Muscle of leg (tissue), 11 donors: ENCODE measurements around the gene GNG12. TPM values are rescaled to one million over a fixed set of nuclear protein-coding genes. Genes with fewer than 3 reads are reported as not detected.

Experiments
- DNase-seq: peaks from one replicate; pipeline ENCODE4 v3.0.0; 2013
- H3K27ac ChIP-seq: one replicate; pipeline ENCODE4 v1.5.1; 2013; ENCODE audit warnings: mild to moderate bottlenecking, low read length, control low read depth
- H3K27me3 ChIP-seq: one replicate; pipeline ENCODE4 v1.6.1; 2013; ENCODE audit warnings: low read length; ENCODE audit not compliant: control insufficient read depth, insufficient read depth
- H3K36me3 ChIP-seq: one replicate; pipeline ENCODE4 v1.6.1; 2013; ENCODE audit warnings: low read length; ENCODE audit not compliant: control insufficient read depth, insufficient read depth
- H3K4me1 ChIP-seq: one replicate; pipeline ENCODE4 v1.6.1; 2013; ENCODE audit warnings: low read length; ENCODE audit not compliant: control insufficient read depth, insufficient read depth
- H3K4me3 ChIP-seq: one replicate; pipeline ENCODE4 v1.5.1; 2013; ENCODE audit warnings: low read length, control low read depth
- H3K9me3 ChIP-seq: replicated peaks from 2 replicates; pipeline ENCODE4 v1.6.1; 2013; ENCODE audit warnings: low read depth, low read length; ENCODE audit not compliant: control insufficient read depth
- WGBS: methylation state at CpG from one replicate; pipeline ENCODE4 v1.1.5; 2013; ENCODE audit warnings: missing lambda C conversion rate; ENCODE audit not compliant: insufficient coverage; 5-methylcytosine and 5-hydroxymethylcytosine counted together
- polyA plus RNA-seq, 8 donors: library from polyadenylated mRNA; unstranded; fragments of 120-200 nt; gene quantifications; one replicate each; pipeline versions ENCODE4 v1.2.1 to v1.2.3, GENCODE V29; 2013; ENCODE audit warnings: inconsistent platforms in 1 of 8, low replicate concordance in 1 of 8; ENCODE audit not compliant: insufficient read length in 8 of 8, insufficient read depth in 1 of 8
- total RNA-seq: library from RNA; stranded (reverse); fragments of 120-200 nt; gene quantifications from one replicate; pipeline ENCODE4 v1.2.4, GENCODE V29; 2013

GNG12 gene
- total and polyA plus RNA-seq, 9 donors: 32.7 to 62.4 (median 42.9) TPM

DNA sequence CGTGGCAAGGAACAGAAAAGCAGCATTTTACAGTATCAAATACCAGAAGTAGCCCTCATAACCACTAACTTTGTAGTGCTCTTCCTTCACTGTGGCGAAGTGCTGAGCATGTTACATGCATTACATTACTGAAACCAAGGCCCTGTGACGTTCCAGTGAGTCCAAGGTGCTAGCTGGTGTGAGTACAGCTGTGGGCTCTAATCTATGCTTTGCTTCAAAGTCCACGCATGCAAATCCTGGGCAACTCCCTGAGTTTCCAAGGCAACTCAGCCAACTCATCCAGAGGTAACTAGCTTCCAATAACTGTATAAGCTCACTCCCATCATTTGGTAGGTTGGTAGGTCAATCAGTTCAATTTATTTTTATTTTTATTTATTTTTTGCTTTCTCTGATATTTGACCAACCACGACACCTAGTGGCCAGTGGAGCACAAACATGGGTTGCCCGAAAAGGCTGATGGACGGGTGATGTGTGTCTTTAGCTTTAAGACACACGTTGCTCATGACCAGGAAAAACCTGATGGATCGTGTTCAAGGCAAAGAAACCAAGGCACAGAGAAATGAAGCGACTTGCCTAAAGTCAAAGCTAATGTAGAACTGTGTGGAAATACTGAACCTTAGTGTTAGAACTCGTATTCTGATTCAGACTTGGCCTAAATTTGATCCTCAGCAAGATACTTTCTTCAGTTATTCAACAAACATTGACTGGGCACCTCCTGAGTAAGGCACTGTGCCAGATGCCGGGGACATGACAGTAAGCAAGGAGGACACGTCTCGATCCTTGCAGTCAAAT lies 73.0 kb downstream of the GNG12 start:
- peak; percentile 75 for DNase-seq
- H3K27ac ChIP-seq: peak overlapping the region; percentile 25

DNA sequence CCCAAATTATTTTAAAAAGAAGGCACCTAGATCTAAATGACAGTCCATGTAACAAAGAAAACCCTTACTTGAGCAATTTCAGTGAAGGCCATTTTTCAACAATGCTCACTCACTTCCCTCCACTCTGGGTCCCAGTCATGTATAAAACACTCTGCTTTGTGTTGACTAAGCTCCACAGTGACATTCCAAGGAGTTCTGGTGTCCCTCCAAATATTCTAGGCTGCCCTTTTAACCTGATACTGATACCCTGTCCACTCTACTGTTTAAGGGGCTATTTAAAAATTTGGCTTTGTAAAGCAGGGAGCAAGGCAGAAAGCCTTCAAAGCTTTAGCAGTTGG lies 73.6 kb downstream of the GNG12 start:
- Histone ChIP-seq H3K9me3 (no peaks in the 10 kb centered on the region), H3K36me3 (no peaks in the 10 kb centered on the region), H3K4me3 (no peak overlapping the region), H3K27ac (peak overlapping the region; percentile 25), H3K4me1 (peaks cover 11% of the 10 kb centered on the region), H3K27me3 (no peaks in the 10 kb centered on the region)
- DNase-seq: no peak

More for the DNA sequence above, 73.0 kb downstream of the GNG12 start:
- no peaks in the 10 kb centered on the region for H3K9me3 ChIP-seq
- no peaks in the 10 kb centered on the region for H3K27me3 ChIP-seq
- H3K4me1 ChIP-seq: peaks cover 11% of the 10 kb centered on the region
- WGBS: 21% methylated on average over 7 of the region's 14 CpGs
- no peak overlapping the region for H3K4me3 ChIP-seq
- no peaks in the 10 kb centered on the region for H3K36me3 ChIP-seq

DNA sequence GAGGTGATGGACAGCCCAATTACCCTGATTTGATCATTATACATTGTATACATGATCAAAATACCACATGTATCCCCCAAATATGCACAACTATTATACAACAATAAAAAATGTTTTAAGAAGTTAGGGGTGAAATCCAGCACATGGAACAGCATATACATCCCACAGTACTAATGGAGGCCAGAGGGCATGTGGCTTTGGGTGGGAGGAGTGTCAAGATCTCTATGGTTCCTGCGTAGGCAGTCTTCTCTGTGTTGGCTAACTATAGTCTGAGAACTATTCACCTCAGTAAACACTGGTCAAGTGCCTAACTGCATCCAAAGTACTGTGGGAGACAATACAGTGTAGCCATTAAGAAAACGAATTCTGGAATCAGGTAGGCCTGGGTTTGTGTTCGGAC lies 74.2 kb downstream of the GNG12 start:
- Histone ChIP-seq H3K4me1 (peaks cover 13% of the 10 kb centered on the region), H3K4me3 (no peak overlapping the region), H3K36me3 (no peaks in the 10 kb centered on the region), H3K9me3 (no peaks in the 10 kb centered on the region), H3K27ac (no peak overlapping the region), H3K27me3 (no peaks in the 10 kb centered on the region)
- 100% methylated on average over 1 of the region's 3 CpGs for WGBS
- DNase-seq: no peak

DNA sequence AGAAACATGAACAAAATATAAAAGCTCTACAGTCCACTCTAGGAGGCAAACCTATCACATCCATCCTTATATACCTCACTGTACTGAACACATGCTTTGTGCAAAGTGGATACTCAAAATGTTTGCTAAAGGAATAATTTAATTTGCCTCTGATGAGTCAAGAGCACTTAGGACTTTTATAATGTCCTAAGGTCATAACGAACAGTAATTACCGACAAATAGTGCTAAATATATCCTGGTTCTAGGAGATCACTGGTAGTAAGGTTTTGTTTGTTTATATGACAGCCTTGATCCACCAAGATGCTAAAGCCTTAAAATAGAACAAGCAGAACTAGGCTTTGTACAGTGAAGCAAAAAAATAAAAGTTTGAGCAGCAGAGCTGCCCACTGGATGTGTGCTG lies 77.6 kb downstream of the GNG12 start:
- Histone ChIP-seq H3K4me3 (no peak overlapping the region), H3K36me3 (no peaks in the 10 kb centered on the region), H3K27ac (no peak overlapping the region), H3K27me3 (no peaks in the 10 kb centered on the region), H3K9me3 (no peaks in the 10 kb centered on the region), H3K4me1 (peaks cover 17% of the 10 kb centered on the region)
- WGBS: no CpG with 5 or more reads among the region's 2 CpGs
- DNase-seq: no peak

DNA sequence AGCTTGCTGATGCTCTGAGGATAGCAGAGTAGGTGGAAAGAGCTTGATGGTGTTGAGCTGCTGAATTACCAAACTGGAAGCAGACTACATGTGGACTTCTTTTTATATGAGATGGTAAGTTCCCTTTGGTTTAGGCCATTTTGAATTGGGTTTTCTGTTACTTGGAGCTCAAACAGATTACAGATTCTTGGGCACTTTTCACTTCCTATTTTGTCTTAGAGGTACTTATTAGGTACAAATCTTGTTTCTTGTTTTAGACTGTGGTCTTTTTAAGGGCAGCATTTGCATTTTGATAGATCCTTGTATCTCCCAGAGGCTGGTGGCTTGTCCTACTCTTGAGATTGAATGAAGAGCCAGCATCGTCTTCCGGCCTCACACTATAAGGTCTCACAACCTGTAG lies 78.1 kb downstream of the GNG12 start:
- WGBS: no CpG with 5 or more reads among the region's 2 CpGs
- peaks cover 18% of the 10 kb centered on the region for H3K4me1 ChIP-seq
- no peaks in the 10 kb centered on the region for H3K36me3 ChIP-seq
- no peaks in the 10 kb centered on the region for H3K9me3 ChIP-seq
- DNase-seq: no peak
- H3K27me3 ChIP-seq: no peaks in the 10 kb centered on the region
- no peak overlapping the region for H3K4me3 ChIP-seq
- no peak overlapping the region for H3K27ac ChIP-seq

DNA sequence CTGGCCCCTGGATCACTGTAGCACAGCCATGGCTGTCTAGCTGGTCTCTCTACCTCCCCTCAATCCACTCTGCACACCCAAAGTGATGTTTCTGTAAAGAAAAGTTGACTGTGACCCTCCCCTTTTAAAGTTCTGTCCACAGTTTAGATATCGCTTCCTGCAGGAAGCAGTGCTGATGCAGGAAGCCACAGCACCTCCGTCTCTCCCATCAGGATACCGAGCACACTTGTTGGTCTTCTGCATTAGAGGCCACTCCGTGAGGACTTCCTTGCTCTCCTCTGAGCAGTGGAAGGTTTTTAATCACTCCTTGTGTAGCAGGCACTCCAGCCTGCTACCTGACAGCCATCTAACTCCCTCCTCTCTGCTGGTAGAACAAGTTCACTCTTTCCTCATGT lies 78.7 kb downstream of the GNG12 start:
- 86% methylated on average over 4 of the region's 4 CpGs for WGBS
- Histone ChIP-seq H3K27me3 (no peaks in the 10 kb centered on the region), H3K4me1 (peaks cover 19% of the 10 kb centered on the region), H3K4me3 (no peak overlapping the region), H3K9me3 (no peaks in the 10 kb centered on the region), H3K27ac (no peak overlapping the region), H3K36me3 (no peaks in the 10 kb centered on the region)
- no peak for DNase-seq

DNA sequence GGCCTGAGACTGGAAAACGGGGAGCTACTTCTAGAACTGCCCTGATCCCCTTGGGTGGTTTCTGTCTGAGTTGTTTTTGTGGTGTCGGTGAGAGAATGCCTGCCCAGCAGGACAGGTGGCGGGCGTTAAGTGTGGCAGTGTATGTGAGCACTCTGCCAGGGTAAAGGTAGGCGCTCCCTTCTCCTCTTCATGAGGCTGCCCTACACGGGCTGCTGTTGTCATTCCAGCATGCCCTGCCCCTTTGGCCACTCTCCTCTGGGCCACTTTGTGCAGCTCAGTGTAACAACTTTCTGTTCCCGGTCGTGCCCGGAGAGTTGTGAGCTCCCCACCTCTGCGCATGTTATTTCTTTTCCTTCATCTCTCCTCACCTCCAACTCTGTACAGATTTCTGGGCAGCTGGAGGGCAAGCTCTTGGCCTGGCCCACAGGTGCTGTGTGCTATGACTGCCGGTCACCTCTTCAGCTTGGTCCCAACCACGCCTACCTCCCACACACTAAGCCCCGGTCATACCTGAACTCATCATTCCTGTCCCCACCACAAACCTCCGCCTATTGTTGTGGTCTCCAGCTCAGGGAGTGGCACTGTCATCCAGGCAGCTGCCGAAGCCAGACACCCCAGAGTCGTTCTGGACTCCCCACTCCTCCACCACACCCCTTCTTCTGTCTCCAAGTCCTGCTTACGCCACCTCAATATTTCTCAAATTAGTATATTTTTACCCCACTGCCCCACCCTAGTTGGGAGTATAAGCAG lies 79.3 kb downstream of the GNG12 start:
- DNase-seq: no peak
- H3K27me3 ChIP-seq: no peaks in the 10 kb centered on the region
- peaks cover 23% of the 10 kb centered on the region for H3K4me1 ChIP-seq
- H3K36me3 ChIP-seq: no peaks in the 10 kb centered on the region
- H3K27ac ChIP-seq: no peak overlapping the region
- no peaks in the 10 kb centered on the region for H3K9me3 ChIP-seq
- 78% methylated on average over 17 of the region's 17 CpGs for WGBS
- no peak overlapping the region for H3K4me3 ChIP-seq

DNA sequence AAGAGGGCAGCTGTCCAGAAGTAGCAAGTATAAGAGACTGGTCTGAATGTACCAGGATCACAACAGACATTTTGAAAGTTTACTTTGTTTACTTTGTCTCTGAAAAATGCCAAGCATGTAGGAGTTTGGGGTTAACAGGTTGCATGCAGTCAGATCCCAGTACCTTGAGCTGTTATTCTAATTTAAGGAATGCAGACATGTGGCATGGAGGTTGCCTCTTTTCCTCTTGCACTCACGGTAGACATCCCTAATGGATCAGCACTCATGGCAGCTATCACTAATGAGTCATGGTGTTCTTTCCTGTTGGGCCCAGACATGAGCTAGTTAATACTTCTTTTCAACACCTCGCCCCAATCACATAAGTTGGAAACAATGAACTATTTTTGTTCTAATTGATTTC lies 81.0 kb downstream of the GNG12 start:
- Histone ChIP-seq H3K27me3 (no peaks in the 10 kb centered on the region), H3K4me3 (no peak overlapping the region), H3K36me3 (no peaks in the 10 kb centered on the region), H3K9me3 (no peaks in the 10 kb centered on the region), H3K27ac (no peak overlapping the region), H3K4me1 (peaks cover 34% of the 10 kb centered on the region)
- DNase-seq: no peak
- no CpG with 5 or more reads among the region's 2 CpGs for WGBS

DNA sequence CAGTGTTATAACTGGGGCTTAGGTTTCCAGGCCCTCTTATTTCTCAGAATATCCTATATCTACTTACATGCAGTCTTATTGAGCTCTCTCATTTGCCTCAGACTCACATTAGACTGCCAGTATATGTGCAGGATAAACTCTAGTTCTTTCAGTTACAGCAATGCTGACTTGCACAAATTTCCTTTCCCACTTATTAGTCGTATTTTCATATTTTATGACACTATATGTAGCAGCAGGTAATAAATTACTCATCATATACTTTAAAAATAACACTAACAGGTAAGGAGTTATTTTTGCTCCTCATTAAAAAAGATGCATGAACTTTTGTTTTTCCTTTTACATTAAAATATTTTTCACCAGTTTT lies 82.6 kb downstream of the GNG12 start:
- peaks cover 36% of the 10 kb centered on the region for H3K4me1 ChIP-seq
- no peaks in the 10 kb centered on the region for H3K9me3 ChIP-seq
- no peak for DNase-seq
- no peaks in the 10 kb centered on the region for H3K36me3 ChIP-seq
- no peak overlapping the region for H3K27ac ChIP-seq
- WGBS: no CpG with 5 or more reads among the region's 1 CpG
- H3K4me3 ChIP-seq: no peak overlapping the region
- H3K27me3 ChIP-seq: no peaks in the 10 kb centered on the region

DNA sequence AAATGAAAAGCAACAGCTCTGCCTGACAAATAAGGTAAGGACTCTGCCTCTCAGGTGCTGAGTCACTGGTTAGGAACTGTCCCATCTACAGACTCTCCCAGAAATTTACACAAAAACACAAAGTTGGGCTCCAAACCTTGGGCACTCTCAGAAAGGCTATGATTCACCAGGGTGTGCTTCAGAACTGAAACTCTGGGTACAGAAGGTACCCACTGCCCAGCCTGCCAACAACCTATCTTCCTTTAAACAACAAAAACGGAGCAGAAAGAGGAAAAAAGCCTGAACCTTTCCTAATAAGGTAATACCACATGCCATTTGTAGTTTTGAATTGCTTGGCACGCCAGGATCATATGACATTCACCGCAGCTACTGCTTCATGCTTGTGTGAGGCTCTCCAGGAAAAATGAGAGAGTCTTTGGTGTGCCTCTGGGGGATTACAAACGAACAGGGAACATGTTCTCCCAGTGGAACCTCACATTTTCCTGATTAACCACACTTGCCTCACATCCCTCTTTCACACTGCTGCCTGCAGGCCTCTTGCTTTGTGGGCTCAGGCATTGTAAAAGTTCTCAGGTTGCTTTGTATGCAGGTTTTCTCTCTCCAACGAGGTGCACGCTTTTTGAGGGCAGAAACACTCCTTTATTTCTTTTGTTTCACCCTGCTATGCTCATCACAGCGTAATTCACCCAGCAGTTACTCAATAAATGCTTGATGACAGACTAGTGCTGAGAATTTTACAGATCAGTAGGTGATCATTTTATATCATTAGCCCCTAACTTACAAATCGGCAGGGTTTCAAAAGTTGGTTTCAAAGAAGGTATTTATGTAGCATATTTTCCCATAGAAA lies 83.2 kb downstream of the GNG12 start:
- Histone ChIP-seq H3K27me3 (no peaks in the 10 kb centered on the region), H3K4me1 (peaks cover 36% of the 10 kb centered on the region), H3K9me3 (no peaks in the 10 kb centered on the region), H3K27ac (no peak overlapping the region), H3K4me3 (no peak overlapping the region), H3K36me3 (no peaks in the 10 kb centered on the region)
- no CpG with 5 or more reads among the region's 8 CpGs for WGBS
- peak; percentile 38 for DNase-seq
